ENCODE measurements around the gene PNMA1.
A peak's percentile ranks its signal among the peaks of the same experiment; 100 is the strongest.

PNMA1 gene

GRCh38 chr14:73744874-73745529 is 30.8 kb upstream of the PNMA1 start:
- peaks cover 2% of the 10 kb centered on the region for H3K36me3 Mint-ChIP-seq
- ATAC-seq (ENCODE audit: low read depth) (no peak), DNase-seq (ENCODE audit: low spot score in 2 of 2) (no peak)
- no peaks in the 10 kb centered on the region for H3K27me3 Mint-ChIP-seq
- peak overlapping the region; percentile 90 for H3K27ac Mint-ChIP-seq
- H3K9me3 Mint-ChIP-seq, result no peaks in the 10 kb centered on the region
- H3K4me3 Mint-ChIP-seq, result peak overlapping the region; percentile 82
- H3K4me1 Mint-ChIP-seq, result peaks cover 70% of the 10 kb centered on the region

- H3K9me3 Mint-ChIP-seq, result no peaks in the 10 kb centered on the region
- DNase-seq (ENCODE audit: low spot score in 2 of 2), result no peak
- peak overlapping the region; percentile 90 for H3K27ac Mint-ChIP-seq
Measured at GRCh38 chr14:73744175-73744867, 30.1 kb upstream of the PNMA1 start.

GRCh38 chr14:73743431-73743931 is 29.3 kb upstream of the PNMA1 start:
- Mint-ChIP-seq H3K4me3 (peak overlapping the region; percentile 82), H3K27ac (peak overlapping the region; percentile 90), H3K4me1 (peaks cover 65% of the 10 kb centered on the region), H3K9me3 (no peaks in the 10 kb centered on the region), H3K36me3 (peaks cover 2% of the 10 kb centered on the region), H3K27me3 (no peaks in the 10 kb centered on the region)
- peak; percentile 67 for ATAC-seq (ENCODE audit: low read depth)
- DNase-seq (ENCODE audit: low spot score in 2 of 2), result no peak

More at GRCh38 chr14:73744175-73744867, 30.1 kb upstream of the PNMA1 start:
- H3K4me1 Mint-ChIP-seq, result peaks cover 69% of the 10 kb centered on the region
- ATAC-seq (ENCODE audit: low read depth), result no peak
- peaks cover 2% of the 10 kb centered on the region for H3K36me3 Mint-ChIP-seq
- no peaks in the 10 kb centered on the region for H3K27me3 Mint-ChIP-seq
- H3K4me3 Mint-ChIP-seq, result peak overlapping the region; percentile 82

GRCh38 chr14:73742520-73743238 is 28.5 kb upstream of the PNMA1 start:
- Mint-ChIP-seq H3K4me3 (peak overlapping the region; percentile 82), H3K36me3 (peaks cover 2% of the 10 kb centered on the region), H3K27ac (peak overlapping the region; percentile 90), H3K4me1 (peaks cover 62% of the 10 kb centered on the region), H3K9me3 (no peaks in the 10 kb centered on the region), H3K27me3 (no peaks in the 10 kb centered on the region)
- ATAC-seq (ENCODE audit: low read depth) (no peak), DNase-seq (ENCODE audit: low spot score in 2 of 2) (no peak)

- no peaks in the 10 kb centered on the region for H3K27me3 Mint-ChIP-seq
- H3K4me1 Mint-ChIP-seq, result peaks cover 55% of the 10 kb centered on the region
- H3K9me3 Mint-ChIP-seq, result no peaks in the 10 kb centered on the region
- ATAC-seq (ENCODE audit: low read depth), result peak; percentile 30
- no peak for DNase-seq (ENCODE audit: low spot score in 2 of 2)
- peak overlapping the region; percentile 82 for H3K4me3 Mint-ChIP-seq
- H3K27ac Mint-ChIP-seq, result peak overlapping the region; percentile 90
- peaks cover 4% of the 10 kb centered on the region for H3K36me3 Mint-ChIP-seq
Measured at GRCh38 chr14:73741876-73742519, 27.8 kb upstream of the PNMA1 start.

- Mint-ChIP-seq H3K36me3 (peaks cover 6% of the 10 kb centered on the region), H3K4me1 (peaks cover 51% of the 10 kb centered on the region), H3K27ac (peak overlapping the region; percentile 90), H3K9me3 (no peaks in the 10 kb centered on the region), H3K4me3 (peak overlapping the region; percentile 82), H3K27me3 (no peaks in the 10 kb centered on the region)
- ATAC-seq (ENCODE audit: low read depth), result peak; percentile 77
- peak in 1 of 2 donors; percentile 37 for DNase-seq (ENCODE audit: low spot score in 2 of 2)
Measured at GRCh38 chr14:73741386-73741875, 27.2 kb upstream of the PNMA1 start.

GRCh38 chr14:73740618-73741326 is 26.6 kb upstream of the PNMA1 start:
- DNase-seq (ENCODE audit: low spot score in 2 of 2) (no peak), ATAC-seq (ENCODE audit: low read depth) (no peak)
- peaks cover 51% of the 10 kb centered on the region for H3K4me1 Mint-ChIP-seq
- no peaks in the 10 kb centered on the region for H3K9me3 Mint-ChIP-seq
- H3K4me3 Mint-ChIP-seq, result peak overlapping the region; percentile 82
- H3K36me3 Mint-ChIP-seq, result peaks cover 6% of the 10 kb centered on the region
- H3K27ac Mint-ChIP-seq, result no peak overlapping the region
- H3K27me3 Mint-ChIP-seq, result no peaks in the 10 kb centered on the region

GRCh38 chr14:73739899-73740617 is 25.9 kb upstream of the PNMA1 start:
- DNase-seq (ENCODE audit: low spot score in 2 of 2) (no peak), ATAC-seq (ENCODE audit: low read depth) (no peak)
- H3K9me3 Mint-ChIP-seq, result no peaks in the 10 kb centered on the region
- no peak overlapping the region for H3K27ac Mint-ChIP-seq
- peaks cover 7% of the 10 kb centered on the region for H3K36me3 Mint-ChIP-seq
- H3K4me3 Mint-ChIP-seq, result no peak overlapping the region
- peaks cover 45% of the 10 kb centered on the region for H3K4me1 Mint-ChIP-seq
- no peaks in the 10 kb centered on the region for H3K27me3 Mint-ChIP-seq

GRCh38 chr14:73739174-73739898 is 25.2 kb upstream of the PNMA1 start:
- Mint-ChIP-seq H3K36me3 (peaks cover 14% of the 10 kb centered on the region), H3K4me1 (peaks cover 37% of the 10 kb centered on the region), H3K9me3 (no peaks in the 10 kb centered on the region), H3K27me3 (no peaks in the 10 kb centered on the region), H3K27ac (peak overlapping the region; percentile 35), H3K4me3 (no peak overlapping the region)
- DNase-seq (ENCODE audit: low spot score in 2 of 2), result no peak
- ATAC-seq (ENCODE audit: low read depth), result no peak

- Mint-ChIP-seq H3K36me3 (peaks cover 15% of the 10 kb centered on the region), H3K9me3 (no peaks in the 10 kb centered on the region), H3K4me3 (no peak overlapping the region), H3K27me3 (no peaks in the 10 kb centered on the region), H3K4me1 (peaks cover 31% of the 10 kb centered on the region), H3K27ac (peak overlapping the region; percentile 35)
- ATAC-seq (ENCODE audit: low read depth) (no peak), DNase-seq (ENCODE audit: low spot score in 2 of 2) (no peak)
Measured at GRCh38 chr14:73738518-73739173, 24.5 kb upstream of the PNMA1 start.

GRCh38 chr14:73736842-73737241 is 22.7 kb upstream of the PNMA1 start:
- Mint-ChIP-seq H3K9me3 (no peaks in the 10 kb centered on the region), H3K4me1 (peaks cover 16% of the 10 kb centered on the region), H3K4me3 (no peak overlapping the region), H3K36me3 (peaks cover 15% of the 10 kb centered on the region), H3K27me3 (no peaks in the 10 kb centered on the region), H3K27ac (peak overlapping the region; percentile 41)
- DNase-seq (ENCODE audit: low spot score in 2 of 2) (no peak), ATAC-seq (ENCODE audit: low read depth) (no peak)

GRCh38 chr14:73732006-73732405 is 17.8 kb upstream of the PNMA1 start:
- Mint-ChIP-seq H3K4me1 (peaks cover 14% of the 10 kb centered on the region), H3K27ac (peak overlapping the region; percentile 41), H3K36me3 (peaks cover 31% of the 10 kb centered on the region), H3K9me3 (no peaks in the 10 kb centered on the region), H3K4me3 (no peak overlapping the region), H3K27me3 (no peaks in the 10 kb centered on the region)
- DNase-seq (ENCODE audit: low spot score in 2 of 2) (no peak), ATAC-seq (ENCODE audit: low read depth) (no peak)
